ENCODE results near the gene SCGB3A2.
"Not testable (repeated sequence)": the region's sequence is repeated elsewhere in the genome, so short reads cannot be mapped to it uniquely, and the experiment has no call there.

SCGB3A2 gene

GRCh38 chr5:147863454-147864158 lies 14.9 kb upstream of the SCGB3A2 start:
- DNase-seq, result no peak

GRCh38 chr5:147869112-147869511 lies 9.4 kb upstream of the SCGB3A2 start:
- no peak for DNase-seq

GRCh38 chr5:147869892-147870291 lies 8.6 kb upstream of the SCGB3A2 start:
- not testable (repeated sequence) for DNase-seq

GRCh38 chr5:147871980-147872549 lies 6.4 kb upstream of the SCGB3A2 start:
- not testable (repeated sequence) for DNase-seq

- not testable (repeated sequence) for DNase-seq
Measured at GRCh38 chr5:147872744-147873435, 5.6 kb upstream of the SCGB3A2 start.

- not testable (repeated sequence) for DNase-seq
Measured at GRCh38 chr5:147874118-147874875, 4.2 kb upstream of the SCGB3A2 start.

- DNase-seq, result no peak
Measured at GRCh38 chr5:147874910-147875367, 3.6 kb upstream of the SCGB3A2 start.

- DNase-seq, result no peak
Measured at GRCh38 chr5:147876141-147876540, 2.4 kb upstream of the SCGB3A2 start.

- DNase-seq, result no peak
Measured at GRCh38 chr5:147876626-147877025, 1.9 kb upstream of the SCGB3A2 start.

- DNase-seq, result no peak
Measured at GRCh38 chr5:147879784-147880183, 1.3 kb downstream of the SCGB3A2 start.

GRCh38 chr5:147880487-147880886 lies 2.0 kb downstream of the SCGB3A2 start:
- DNase-seq, result no peak

GRCh38 chr5:147882586-147883313 lies 4.2 kb downstream of the SCGB3A2 start:
- DNase-seq, result no peak

GRCh38 chr5:147887026-147887627 lies 8.6 kb downstream of the SCGB3A2 start:
- peak in 1 of 2 donors; percentile 3 for DNase-seq

- no peak for DNase-seq
Measured at GRCh38 chr5:147887930-147888329, 9.4 kb downstream of the SCGB3A2 start.

GRCh38 chr5:147892696-147893296 lies 14.3 kb downstream of the SCGB3A2 start:
- no peak for DNase-seq

- DNase-seq, result no peak
Measured at GRCh38 chr5:147893820-147894219, 15.3 kb downstream of the SCGB3A2 start.

- no peak for DNase-seq
Measured at GRCh38 chr5:147895864-147896263, 17.4 kb downstream of the SCGB3A2 start.

GRCh38 chr5:147898875-147899401 lies 20.4 kb downstream of the SCGB3A2 start:
- no peak for DNase-seq

- DNase-seq, result no peak
Measured at GRCh38 chr5:147901599-147902039, 23.1 kb downstream of the SCGB3A2 start.

- no peak for DNase-seq
Measured at GRCh38 chr5:147902609-147903115, 24.2 kb downstream of the SCGB3A2 start.

- no peak for DNase-seq
Measured at GRCh38 chr5:147904110-147904509, 25.6 kb downstream of the SCGB3A2 start.

Measured in hippocampal formation (tissue), 2 donors.